H1 (cell line): ENCODE data around the gene ATP13A3. TPM values are rescaled to one million over a fixed set of nuclear protein-coding genes. Genes with fewer than 3 reads are reported as not detected.
A peak's percentile ranks its signal among the peaks of the same experiment; 100 is the strongest.

Source experiments
- CTCF ChIA-PET: fragments of 300-600 bp; sonication (Branson Sonifier 250); formaldehyde crosslinking; loops from one replicate; lab custom pipeline; 2021; ENCODE audit not compliant: partially characterized antibody; lab: Charles Lee
- POLR2A ChIA-PET: fragments of 300-600 bp; sonication (Branson Sonifier 250); formaldehyde crosslinking; loops from one replicate; lab custom pipeline; 2021; ENCODE audit warnings: inconsistent platforms; ENCODE audit not compliant: partially characterized antibody; lab: Charles Lee
- DNase-seq, 2 experiments: peaks; one replicate each; pipeline versions ENCODE4 v3.0.0 to v3.0.0-alpha.2; 2010 to 2022; ENCODE audit warnings: low spot score in 2 of 2, low read depth in 1 of 2, mixed read lengths in 1 of 2
- FAIRE-seq: peaks from 2 replicates; lab custom pipeline; 2011; peaks lifted over from hg19 to GRCh38; lab: Jason Lieb, UNC
- H2AFZ ChIP-seq: 2 replicates; pipeline ENCODE4 v1.8.1; 2012; ENCODE audit warnings: low read length, inconsistent platforms
- H2AK5ac ChIP-seq: 2 replicates; pipeline ENCODE4 v1.6.1; 2013; ENCODE audit warnings: low read depth, low read length
- H2BK120ac ChIP-seq: replicated peaks from 2 replicates; pipeline ENCODE3; 2013; ENCODE audit warnings: low read depth, low read length, inconsistent platforms
- H2BK12ac ChIP-seq: 2 replicates; pipeline ENCODE4 v1.6.1; 2013; ENCODE audit warnings: low read depth, low read length
- H2BK15ac ChIP-seq: 2 replicates; pipeline ENCODE4 v1.6.1; 2013; ENCODE audit warnings: low read length
- H2BK20ac ChIP-seq: 2 replicates; pipeline ENCODE4 v1.6.1; 2013; ENCODE audit warnings: low read length
- H2BK5ac ChIP-seq: 2 replicates; pipeline ENCODE4 v1.6.1; 2013; ENCODE audit warnings: low read depth, low read length
- H3K14ac ChIP-seq: 2 replicates; pipeline ENCODE4 v1.6.1; 2013; ENCODE audit warnings: inconsistent platforms; ENCODE audit not compliant: insufficient read length
- H3K18ac ChIP-seq: 2 replicates; pipeline ENCODE4 v1.6.1; 2013; ENCODE audit warnings: low read length; ENCODE audit errors: extremely low read depth
- H3K23ac ChIP-seq: 2 replicates; pipeline ENCODE4 v1.6.1; 2013; ENCODE audit warnings: inconsistent platforms; ENCODE audit not compliant: insufficient read length
- H3K23me2 ChIP-seq: 2 replicates; pipeline ENCODE4 v1.6.1; 2013; ENCODE audit warnings: low read depth, low read length
- H3K27ac ChIP-seq: 2 replicates; pipeline ENCODE4 v1.6.1; 2011; ENCODE audit warnings: low read depth, low read length, inconsistent platforms
- H3K27me3 ChIP-seq, 4 experiments: replicated peaks in 1 of 4; 1 replicate in 1 of 4; 2 replicates in 3 of 4; pipeline versions ENCODE4 v1.6.1 to v1.8.1; 2011 to 2013; ENCODE audit warnings: low read length in 3 of 4, mild to moderate bottlenecking in 3 of 4, inconsistent platforms in 2 of 4, mixed read lengths in 2 of 4, moderate library complexity in 1 of 4; ENCODE audit not compliant: control insufficient read depth in 3 of 4, insufficient read depth in 3 of 4; ENCODE audit errors: extremely low read depth in 1 of 4
- H3K36me3 ChIP-seq, 4 experiments: 2 replicates each; pipeline versions ENCODE4 v1.6.1 to v1.8.1; 2011 to 2013; ENCODE audit warnings: mild to moderate bottlenecking in 4 of 4, low read length in 3 of 4, moderate library complexity in 2 of 4, control low read depth in 1 of 4, inconsistent platforms in 1 of 4; ENCODE audit not compliant: insufficient read depth in 4 of 4, control insufficient read depth in 2 of 4
- H3K4ac ChIP-seq: replicated peaks from 2 replicates; pipeline ENCODE3; 2013; ENCODE audit warnings: low read length, low read depth, mixed read lengths, inconsistent platforms; ENCODE audit not compliant: insufficient read length
- H3K4me1 ChIP-seq, 4 experiments: replicated peaks in 1 of 4; 1 replicate in 1 of 4; 2 replicates in 3 of 4; pipeline versions ENCODE4 v1.6.1 to v1.8.1; 2011 to 2013; ENCODE audit warnings: low read length in 3 of 4, inconsistent platforms in 2 of 4, mixed read lengths in 1 of 4; ENCODE audit not compliant: insufficient read depth in 4 of 4, control insufficient read depth in 3 of 4
- H3K4me2 ChIP-seq, 2 experiments: 2 replicates each; pipeline versions ENCODE4 v1.6.1 to v1.8.1; 2011 to 2013; ENCODE audit warnings: low read depth in 2 of 2, low read length in 2 of 2, control low read depth in 1 of 2, inconsistent platforms in 1 of 2, mild to moderate bottlenecking in 1 of 2; ENCODE audit not compliant: insufficient read depth in 1 of 2
- H3K4me3 ChIP-seq, 4 experiments: fragments of 200-600, 300-600 bp in 1 of 4; sonication (generic), shearing (Covaris generic), sonication (Bioruptor Twin) in 1 of 4; 2 replicates each; pipeline versions ENCODE4 v1.5.1 to v1.8.1; 2011 to 2016; ENCODE audit warnings: low read length in 4 of 4, low read depth in 3 of 4, control low read depth in 2 of 4, inconsistent platforms in 2 of 4, mild to moderate bottlenecking in 2 of 4, mixed read lengths in 1 of 4, moderate library complexity in 1 of 4; ENCODE audit not compliant: insufficient read depth in 2 of 4; ENCODE audit errors: extremely low read depth in 1 of 4
- H3K56ac ChIP-seq: replicated peaks from 2 replicates; pipeline ENCODE3; 2013; ENCODE audit warnings: low read depth, mild to moderate bottlenecking, mixed read lengths, low read length, inconsistent platforms; ENCODE audit not compliant: insufficient read length
- H3K79me1 ChIP-seq: 2 replicates; pipeline ENCODE4 v1.6.1; 2013; ENCODE audit warnings: low read depth, low read length, control low read depth
- H3K79me2 ChIP-seq, 2 experiments: 2 replicates each; pipeline versions ENCODE4 v1.6.1 to v1.8.1; 2012 to 2013; ENCODE audit warnings: low read length in 2 of 2, mild to moderate bottlenecking in 2 of 2, inconsistent platforms in 1 of 2; ENCODE audit not compliant: insufficient read depth in 2 of 2, control insufficient read depth in 1 of 2
- H3K9ac ChIP-seq, 4 experiments: replicated peaks in 1 of 4; 1 replicate in 1 of 4; 2 replicates in 3 of 4; pipeline versions ENCODE4 v1.6.1 to v1.8.1; 2011 to 2013; ENCODE audit warnings: low read depth in 3 of 4, low read length in 3 of 4, control low read depth in 2 of 4, mild to moderate bottlenecking in 2 of 4, moderate library complexity in 2 of 4, inconsistent platforms in 1 of 4; ENCODE audit errors: extremely low read depth in 1 of 4
- H3K9me3 ChIP-seq, 2 experiments: 2 replicates each; pipeline versions ENCODE4 v1.6.1 to v1.8.1; 2012 to 2013; ENCODE audit warnings: mild to moderate bottlenecking in 2 of 2, moderate library complexity in 2 of 2, control low read depth in 1 of 2, inconsistent platforms in 1 of 2, low read depth in 1 of 2, low read length in 1 of 2, mixed read lengths in 1 of 2; ENCODE audit not compliant: insufficient read depth in 2 of 2
- H4K20me1 ChIP-seq, 2 experiments: replicated peaks in 1 of 2; 2 replicates each; pipeline versions ENCODE3 to v1.8.1; 2011 to 2013; ENCODE audit warnings: inconsistent platforms in 2 of 2, low read length in 2 of 2, mild to moderate bottlenecking in 1 of 2; ENCODE audit not compliant: insufficient read depth in 2 of 2, control insufficient read depth in 1 of 2
- H4K5ac ChIP-seq: 2 replicates; pipeline ENCODE4 v1.6.1; 2013; ENCODE audit warnings: low read length, low read depth, mixed read lengths, inconsistent platforms; ENCODE audit not compliant: insufficient read length
- H4K8ac ChIP-seq: 2 replicates; pipeline ENCODE4 v1.8.0; 2013; ENCODE audit warnings: mild to moderate bottlenecking, moderate library complexity, low read length, inconsistent platforms; ENCODE audit not compliant: insufficient read depth; ENCODE audit errors: extremely low read depth
- H4K91ac ChIP-seq: replicated peaks from 2 replicates; pipeline ENCODE3; 2013; ENCODE audit warnings: low read length, mixed read lengths, inconsistent platforms; ENCODE audit not compliant: insufficient read length
- BCL11A ChIP-seq, 2 experiments: IDR thresholded peaks; one replicate each; pipeline ENCODE4 v1.6.1; 2011; ENCODE audit warnings: low read depth in 2 of 2, low read length in 2 of 2, mild to moderate bottlenecking in 2 of 2
- BRCA1 ChIP-seq: IDR thresholded peaks from 2 replicates; pipeline ENCODE4 v1.6.1; 2012; ENCODE audit warnings: low read depth, low read length, improper control_type of control experiment
- EP300 ChIP-seq, 2 experiments: IDR thresholded peaks; 1 replicate in 1 of 2; 2 replicates in 1 of 2; pipeline ENCODE4 v1.6.1; 2011 to 2012; ENCODE audit warnings: low read depth in 2 of 2, low read length in 2 of 2, mild to moderate bottlenecking in 2 of 2, borderline replicate concordance in 1 of 2, inconsistent platforms in 1 of 2, moderate library complexity in 1 of 2
- MAFK ChIP-seq: IDR thresholded peaks from 2 replicates; pipeline ENCODE4 v1.6.1; 2012; ENCODE audit warnings: low read depth, mild to moderate bottlenecking, improper control_type of control experiment, low read length
- POU5F1 ChIP-seq: IDR thresholded peaks from 2 replicates; pipeline ENCODE4 v1.6.1; 2011; ENCODE audit warnings: low read depth, mild to moderate bottlenecking, low read length, moderate library complexity
- RAD21 ChIP-seq, 2 experiments: IDR thresholded peaks in 1 of 2; conservative IDR thresholded peaks in 1 of 2; 2 replicates each; pipeline ENCODE4 v1.6.1; 2011; ENCODE audit warnings: low read depth in 2 of 2, low read length in 2 of 2, improper control_type of control experiment in 1 of 2, inconsistent platforms in 1 of 2, mild to moderate bottlenecking in 1 of 2, moderate library complexity in 1 of 2
- SAP30 ChIP-seq: fragments of 300-600 bp; sonication (generic); IDR thresholded peaks from 2 replicates; pipeline ENCODE4 v1.7.1; 2012; ENCODE audit warnings: low read length, moderate library complexity, mild to moderate bottlenecking, inconsistent platforms; ENCODE audit not compliant: insufficient read depth, insufficient replicate concordance
- SIRT6 ChIP-seq: IDR thresholded peaks from one replicate; pipeline ENCODE4 v1.7.1; 2012; ENCODE audit warnings: low read length, inconsistent platforms
- SP1 ChIP-seq: IDR thresholded peaks from 2 replicates; pipeline ENCODE4 v1.6.1; 2011; ENCODE audit warnings: low read depth, low read length
- TCF12 ChIP-seq: IDR thresholded peaks from 2 replicates; pipeline ENCODE4 v1.6.1; 2011; ENCODE audit warnings: low read depth, mild to moderate bottlenecking, low read length
- WGBS, 2 experiments: shearing (Covaris generic) in 1 of 2; methylation state at CpG; one replicate each; pipeline versions ENCODE4 v1.1.6 to v1.1.7; 2013 to 2015; ENCODE audit warnings: low lambda C conversion rate in 2 of 2, mixed read lengths in 2 of 2, inconsistent platforms in 1 of 2, low coverage in 1 of 2, missing lambda C conversion rate in 1 of 2; ENCODE audit not compliant: insufficient replicate concordance in 2 of 2, insufficient coverage in 1 of 2, insufficient read length in 1 of 2; ENCODE audit errors: extremely low coverage in 1 of 2, missing lambda C conversion rate in 1 of 2; 5-methylcytosine and 5-hydroxymethylcytosine counted together
- polyA plus RNA-seq, 7 experiments: library from polyadenylated mRNA; depleted of rRNA in 3 of 7; stranded (reverse) in 5 of 7; unstranded in 2 of 7; fragments of >200 nt in 5 of 7; fragments of 200-250 nt in 2 of 7; gene quantifications; 1 replicate in 5 of 7; 2 replicates in 1 of 7; 4 replicates in 1 of 7; pipeline versions ENCODE4 v1.2.1 to v1.2.3, GENCODE V29; 2011 to 2013; ENCODE audit warnings: missing spikeins in 2 of 7, mixed read lengths in 2 of 7
- total RNA-seq: library from RNA; stranded (reverse); fragmentation: NEBNext Ultra II Directional; extraction: Animal tissue kit (Norgen Biotek cat#: 25700); gene quantifications from 2 replicates; pipeline ENCODE4 v1.2.1, GENCODE V29; 2021
- TF ChIP-seq, protein P1 (sequence below): IDR thresholded peaks from 2 replicates; pipeline ENCODE4 v1.6.1; 2011; ENCODE audit warnings: low read depth, mild to moderate bottlenecking, low read length; ENCODE audit not compliant: insufficient read depth
- TF ChIP-seq, protein P2 (sequence below): IDR thresholded peaks from 2 replicates; pipeline ENCODE4 v1.6.1; 2011; ENCODE audit warnings: low read length, improper control_type of control experiment

Gene ATP13A3
- total and polyA plus RNA-seq, 2 of the 8 experiments (the other 6 are each of a cell fraction or from before 2014, with no cell fraction given) = 18.6 to 92.2 TPM

DNA sequence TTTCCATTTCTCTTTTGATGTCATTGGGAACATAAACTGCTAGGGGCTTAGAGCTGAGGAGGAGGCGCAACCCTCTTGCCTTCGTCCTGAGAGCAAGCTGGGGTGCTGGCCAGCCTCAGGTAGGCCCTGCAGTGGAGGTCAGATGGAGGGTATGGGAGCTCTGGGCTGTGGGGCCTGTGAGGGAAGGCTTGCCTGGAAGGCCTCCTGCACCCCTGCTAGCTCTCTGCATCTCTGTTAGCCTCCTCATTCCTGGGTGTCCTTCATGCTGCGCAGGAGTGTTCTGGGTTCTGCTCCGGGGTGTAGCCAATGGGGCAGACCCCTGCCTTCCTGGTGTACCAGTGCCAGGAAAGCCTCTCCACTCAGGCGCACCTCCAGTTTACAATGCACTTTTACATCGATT lies 99.5 kb downstream of the ATP13A3 start:
- Histone ChIP-seq H2BK120ac (no peak overlapping the region), H3K4me3 (no peak overlapping the region), H3K4me2 (no peak overlapping the region), H3K4ac (no peak overlapping the region), H2AFZ (no peak overlapping the region), H3K23me2 (no peaks in the 10 kb centered on the region), H3K23ac (no peak overlapping the region), H2BK12ac (no peak overlapping the region), H2BK5ac (no peak overlapping the region; the same call in 1 of the 2 replicates), H3K56ac (no peak overlapping the region), H4K20me1 (no peaks in the 10 kb centered on the region), H3K36me3 (no peaks in the 10 kb centered on the region), H2BK15ac (no peak overlapping the region), H3K14ac (no peak overlapping the region), H4K8ac (no peak overlapping the region), H3K9ac (no peak overlapping the region), H3K4me1 (peaks cover 0 to 7% (median 1%) of the 10 kb centered on the region in 4 experiments; a peak in 3 of 7 replicates), H4K91ac (no peak overlapping the region), H3K79me2 (no peaks in the 10 kb centered on the region), H3K27me3 (peaks cover 0 to 2% (median 0%) of the 10 kb centered on the region in 4 experiments; a peak in 1 of 7 replicates), H3K79me1 (no peaks in the 10 kb centered on the region), H2AK5ac (0 out of 2 replicates have a peak overlapping the region, but pooled peaks have one; percentile 9), H3K27ac (no peak overlapping the region), H2BK20ac (no peak overlapping the region), H3K9me3 (peaks cover 0 to 4% of the 10 kb centered on the region in 2 experiments; a peak in 1 of 4 replicates), H3K18ac (no peak overlapping the region), H4K5ac (no peak overlapping the region)
- DNase-seq (peak in 1 of 2 experiments; percentile 33), FAIRE-seq (no peak)
- ChIA-PET POLR2A (no interaction called here), CTCF (interaction anchor here (1.1 to 4.5 kb wide), 6 partner anchors 8 to 43 kb away, joined by 3 to 21 read pairs (median 4); no protein-coding TSS in a partner anchor)
- WGBS, 2 experiments = 94% methylated on average over 6 of the region's 6 CpGs; no CpG with 5 or more reads in 1 of the 2 experiments
- no peak for TF ChIP-seq EP300 (IDR thresholded peaks at IDR 0.05; ENCODE audit: borderline replicate concordance in 1 of 2, low read depth in 2 of 2, low read length in 2 of 2)
- TF ChIP-seq POU5F1 = no peak
- TF ChIP-seq, protein P1, sequence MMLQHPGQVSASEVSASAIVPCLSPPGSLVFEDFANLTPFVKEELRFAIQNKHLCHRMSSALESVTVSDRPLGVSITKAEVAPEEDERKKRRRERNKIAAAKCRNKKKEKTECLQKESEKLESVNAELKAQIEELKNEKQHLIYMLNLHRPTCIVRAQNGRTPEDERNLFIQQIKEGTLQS = no peak
- TF ChIP-seq SAP30 = no peak
- no peak for TF ChIP-seq BCL11A (IDR thresholded peaks at IDR 0.05; ENCODE audit: low read depth in 2 of 2, low read length in 2 of 2)
- TF ChIP-seq SIRT6 = no peak
- TF ChIP-seq, protein P2, sequence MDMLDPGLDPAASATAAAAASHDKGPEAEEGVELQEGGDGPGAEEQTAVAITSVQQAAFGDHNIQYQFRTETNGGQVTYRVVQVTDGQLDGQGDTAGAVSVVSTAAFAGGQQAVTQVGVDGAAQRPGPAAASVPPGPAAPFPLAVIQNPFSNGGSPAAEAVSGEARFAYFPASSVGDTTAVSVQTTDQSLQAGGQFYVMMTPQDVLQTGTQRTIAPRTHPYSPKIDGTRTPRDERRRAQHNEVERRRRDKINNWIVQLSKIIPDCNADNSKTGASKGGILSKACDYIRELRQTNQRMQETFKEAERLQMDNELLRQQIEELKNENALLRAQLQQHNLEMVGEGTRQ = no peak
- TF ChIP-seq BRCA1 = no peak
- TF ChIP-seq MAFK = no peak
- TF ChIP-seq SP1 = no peak
- no peak for TF ChIP-seq TCF12
- no peak for TF ChIP-seq RAD21 (IDR thresholded peaks at IDR 0.05 in 1 of 2, conservative IDR thresholded peaks at IDR 0.05 in 1 of 2; ENCODE audit: low read depth in 2 of 2, low read length in 2 of 2)
